NB4 (cell line): Measurements from ENCODE around the gene OOEP.

Source experiments
- DNase-seq: peaks from one replicate; pipeline ENCODE4 v3.0.0; 2010; ENCODE audit warnings: low read depth
- H3K4me3 ChIP-seq: one replicate; pipeline ENCODE4 v1.5.1; 2011; ENCODE audit warnings: mild to moderate bottlenecking, low read depth, low read length, moderate library complexity
- CTCF ChIP-seq: IDR thresholded peaks from one replicate; pipeline ENCODE4 v1.5.1; 2012; ENCODE audit warnings: low read depth, low read length
- MAX ChIP-seq: IDR thresholded peaks from 2 replicates; pipeline ENCODE4 v1.6.1; 2011; ENCODE audit warnings: low read depth, low read length
- MYC ChIP-seq: IDR thresholded peaks from 2 replicates; pipeline ENCODE4 v1.6.1; 2011; ENCODE audit warnings: low read depth, low read length
- POLR2A ChIP-seq: IDR thresholded peaks from 2 replicates; pipeline ENCODE4 v1.6.1; 2011; ENCODE audit warnings: mild to moderate bottlenecking; ENCODE audit not compliant: insufficient read length; ENCODE audit errors: extremely low read depth

Gene OOEP

DNA sequence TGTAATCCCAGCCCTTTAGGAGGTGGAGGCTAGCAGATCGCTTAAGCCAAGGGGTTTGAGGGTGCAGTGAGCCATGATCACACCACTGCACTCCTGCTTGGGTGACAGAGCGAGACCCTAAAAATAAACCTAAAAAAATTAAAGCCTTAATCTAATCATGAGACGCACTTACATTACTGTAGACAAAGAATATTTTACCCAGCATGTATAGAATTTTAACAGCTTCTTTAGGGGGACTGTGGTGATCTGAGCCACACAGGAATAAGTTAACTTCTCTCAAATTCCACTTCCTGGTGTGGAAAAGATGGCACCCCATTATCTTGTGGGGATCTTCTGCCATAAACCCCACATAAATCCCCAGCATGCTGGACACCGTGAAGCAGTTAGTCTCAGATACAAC is 2.3 kb upstream of the OOEP start:
- TF ChIP-seq POLR2A (no peak), MYC (no peak), MAX (no peak), CTCF (no peak)
- no peak overlapping the region for H3K4me3 ChIP-seq
- no peak for DNase-seq

DNA sequence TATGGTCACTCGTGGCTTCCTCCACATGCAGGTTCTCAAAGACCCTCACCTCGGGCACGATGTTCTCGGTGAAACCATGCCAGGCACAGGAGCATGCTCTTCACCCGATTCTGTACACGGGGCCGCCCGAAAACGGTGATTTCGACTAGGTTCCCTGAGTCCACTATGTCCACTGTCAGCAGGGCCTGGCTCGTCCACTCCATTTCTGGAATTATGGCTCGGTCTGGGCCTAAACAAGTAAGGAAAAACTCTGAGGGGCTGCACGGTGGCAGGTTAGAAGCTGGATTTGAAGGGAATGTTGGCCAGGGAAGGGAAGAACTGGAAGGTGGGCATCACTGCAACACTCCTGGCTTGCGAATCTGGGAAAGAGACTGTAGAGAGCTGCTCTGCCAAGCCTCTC is 540 bp downstream of the OOEP start:
- no peak for DNase-seq
- TF ChIP-seq CTCF (no peak), POLR2A (no peak), MAX (no peak), MYC (no peak)
- H3K4me3 ChIP-seq = no peak overlapping the region

GRCh38 chr6:73368675-73369074 is 1.0 kb downstream of the OOEP start:
- TF ChIP-seq CTCF (no peak), POLR2A (no peak), MAX (no peak), MYC (no peak)
- no peak for DNase-seq

DNA sequence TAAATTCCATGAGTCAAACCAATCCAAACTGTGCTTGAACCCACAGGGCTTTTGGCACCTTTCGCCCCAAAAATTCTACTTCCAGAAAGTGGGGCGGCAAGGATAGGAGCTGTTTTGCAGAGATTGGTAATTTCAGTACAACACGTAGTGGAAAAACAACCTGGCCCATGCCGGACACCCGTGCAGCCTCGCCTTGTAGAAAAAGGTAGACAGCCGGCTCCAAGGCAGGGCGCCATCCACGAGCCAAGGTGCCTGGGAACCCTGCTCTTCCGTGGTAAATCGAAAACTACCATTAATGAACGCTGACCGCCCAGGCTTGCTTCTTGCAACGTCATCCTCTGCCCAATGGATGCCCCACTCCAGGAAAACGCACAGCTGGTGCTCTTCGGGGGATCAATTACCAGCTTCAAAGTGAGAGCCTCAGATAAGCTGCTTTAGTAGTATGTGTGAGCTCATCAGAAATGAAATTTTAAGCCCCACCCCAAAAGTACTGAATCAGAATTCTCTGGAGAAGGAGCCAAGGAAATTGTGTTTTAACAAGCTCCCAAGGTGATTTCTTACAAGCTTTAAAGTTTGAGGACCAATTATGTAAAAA is 1.8 kb downstream of the OOEP start:
- no peak for DNase-seq
- TF ChIP-seq CTCF (no peak), POLR2A (no peak), MAX (no peak), MYC (no peak)
- no peak overlapping the region for H3K4me3 ChIP-seq

More at GRCh38 chr6:73368675-73369074, 1.0 kb downstream of the OOEP start:
- H3K4me3 ChIP-seq = no peak overlapping the region

GRCh38 chr6:73364549-73364948 is 5.1 kb downstream of the OOEP start:
- TF ChIP-seq MYC (no peak), MAX (no peak), POLR2A (no peak), CTCF (no peak)
- no peak overlapping the region for H3K4me3 ChIP-seq
- no peak for DNase-seq

DNA sequence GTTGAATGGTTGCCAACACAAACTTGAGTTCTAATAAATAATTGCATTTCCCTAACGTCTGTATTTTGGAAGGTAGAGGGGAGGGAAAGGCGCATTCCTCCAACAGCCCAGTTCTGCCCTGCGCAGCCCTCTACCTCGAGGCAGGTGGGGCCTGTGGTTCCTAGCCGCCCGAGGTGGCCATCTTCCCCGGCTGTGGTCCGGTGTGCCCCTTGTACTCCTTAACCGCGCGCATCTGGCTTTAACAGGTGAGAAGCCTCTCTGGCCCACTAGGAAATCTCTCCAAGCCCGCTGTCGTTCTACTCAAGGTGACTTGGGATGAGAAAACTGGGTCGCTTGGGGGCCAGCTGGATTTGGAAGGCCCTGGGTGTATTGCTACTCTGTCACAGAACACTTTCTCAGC is 5.6 kb downstream of the OOEP start:
- no peak overlapping the region for H3K4me3 ChIP-seq
- DNase-seq = no peak
- TF ChIP-seq MAX (no peak), MYC (no peak), CTCF (no peak), POLR2A (no peak)
